Measurements from ENCODE around the gene N4BP2L2.

N4BP2L2 gene

GRCh38 chr13:32504263-32504662 is 34.3 kb downstream of the N4BP2L2 start:
- no peak for TF ChIP-seq CTCF (IDR thresholded peaks at IDR 0.05; ENCODE audit: low read depth, low read length, missing control alignments)
- no peak overlapping the region for H3K4me3 ChIP-seq (replicated peaks; ENCODE audit: low read depth, low read length)
- no peak for DNase-seq (ENCODE audit: extremely low read depth, low read depth)

GRCh38 chr13:32503727-32504126 is 34.9 kb downstream of the N4BP2L2 start:
- TF ChIP-seq CTCF (IDR thresholded peaks at IDR 0.05; ENCODE audit: low read depth, low read length, missing control alignments) = no peak
- H3K4me3 ChIP-seq (replicated peaks; ENCODE audit: low read depth, low read length) = no peak overlapping the region
- no peak for DNase-seq (ENCODE audit: extremely low read depth, low read depth)

- DNase-seq (ENCODE audit: extremely low read depth, low read depth) = no peak
- TF ChIP-seq CTCF (IDR thresholded peaks at IDR 0.05; ENCODE audit: low read depth, low read length, missing control alignments) = no peak
- H3K4me3 ChIP-seq (replicated peaks; ENCODE audit: low read depth, low read length) = no peak overlapping the region
Measured at GRCh38 chr13:32501064-32501463, 37.5 kb downstream of the N4BP2L2 start.

- no peak overlapping the region for H3K4me3 ChIP-seq (replicated peaks; ENCODE audit: low read depth, low read length)
- DNase-seq (ENCODE audit: extremely low read depth, low read depth) = no peak
- no peak for TF ChIP-seq CTCF (IDR thresholded peaks at IDR 0.05; ENCODE audit: low read depth, low read length, missing control alignments)
Measured at GRCh38 chr13:32499538-32500210, 38.9 kb downstream of the N4BP2L2 start.

- TF ChIP-seq CTCF (IDR thresholded peaks at IDR 0.05; ENCODE audit: low read depth, low read length, missing control alignments) = no peak
- DNase-seq (ENCODE audit: extremely low read depth, low read depth) = no peak
- no peak overlapping the region for H3K4me3 ChIP-seq (replicated peaks; ENCODE audit: low read depth, low read length)
Measured at GRCh38 chr13:32497589-32497988, 41.0 kb downstream of the N4BP2L2 start.

- DNase-seq (ENCODE audit: extremely low read depth, low read depth) = no peak
- H3K4me3 ChIP-seq (replicated peaks; ENCODE audit: low read depth, low read length) = no peak overlapping the region
- TF ChIP-seq CTCF (IDR thresholded peaks at IDR 0.05; ENCODE audit: low read depth, low read length, missing control alignments) = no peak
Measured at GRCh38 chr13:32496599-32497160, 41.9 kb downstream of the N4BP2L2 start.

All from HFF-Myc (cell line).